IMR-90 (cell line): Measurements from ENCODE around the gene PPM1H. TPM values are rescaled to one million over a fixed set of nuclear protein-coding genes. Genes with fewer than 3 reads are reported as not detected.

Experiments
- ATAC-seq: fragments of 200-7000 bp; cut with Tn5 transposase; 2 replicates; pipeline ENCODE4 v1.9.1; 2020; ENCODE audit warnings: low read depth, mild to moderate bottlenecking, moderate library complexity
- BruUV-seq: library from RNA; stranded (reverse); fragments of 400-500 nt; replicated peaks from 2 replicates; lab custom pipeline; 2021; lab: Mats Ljungman, UMichigan
- CTCF ChIA-PET: fragments of 300-600 bp; formaldehyde crosslinking; extraction: SDS; loops from one replicate; lab custom pipeline; 2021; ENCODE audit warnings: antibody characterized with exemption; lab: Yijun Ruan, JAX
- POLR2A ChIA-PET: fragments of 300-600 bp; sonication (Branson Sonifier 250); formaldehyde crosslinking; loops from one replicate; lab custom pipeline; 2022; ENCODE audit warnings: antibody characterized with exemption; ENCODE audit not compliant: unreplicated experiment; lab: Charles Lee
- DNase-seq: peaks from one replicate; pipeline ENCODE4 v3.0.0; 2013
- H2AFZ ChIP-seq: replicated peaks from 2 replicates; pipeline ENCODE3; 2013; ENCODE audit warnings: low read length, mild to moderate bottlenecking; ENCODE audit not compliant: poor library complexity
- H2AK5ac ChIP-seq: 2 replicates; pipeline ENCODE4 v1.6.1; 2013; ENCODE audit warnings: low read depth, low read length, inconsistent platforms
- H2AK9ac ChIP-seq: replicated peaks from 2 replicates; pipeline ENCODE3; 2013; ENCODE audit warnings: mild to moderate bottlenecking, low read depth, low read length, moderate library complexity; ENCODE audit not compliant: poor library complexity
- H2BK120ac ChIP-seq: 2 replicates; pipeline ENCODE4 v1.6.1; 2013; ENCODE audit warnings: low read depth, low read length, inconsistent platforms
- H2BK15ac ChIP-seq: 3 replicates; pipeline ENCODE4 v1.6.1; 2013; ENCODE audit warnings: low read depth, low read length, inconsistent platforms
- H2BK20ac ChIP-seq: 2 replicates; pipeline ENCODE4 v1.6.1; 2013; ENCODE audit warnings: low read depth, mild to moderate bottlenecking, inconsistent platforms, low read length, moderate library complexity
- H2BK5ac ChIP-seq: 2 replicates; pipeline ENCODE4 v1.6.1; 2013; ENCODE audit warnings: mild to moderate bottlenecking, low read depth, low read length, inconsistent platforms; ENCODE audit not compliant: poor library complexity, severe bottlenecking
- H3K14ac ChIP-seq: replicated peaks from 2 replicates; pipeline ENCODE4 v1.6.1; 2013; ENCODE audit warnings: low read depth, low read length, inconsistent platforms
- H3K18ac ChIP-seq: 2 replicates; pipeline ENCODE4 v1.6.1; 2013; ENCODE audit warnings: low read depth, low read length, control low read depth
- H3K23ac ChIP-seq: 2 replicates; pipeline ENCODE4 v1.6.1; 2013; ENCODE audit warnings: low read depth, low read length, inconsistent platforms
- H3K27ac ChIP-seq: 2 replicates; pipeline ENCODE4 v1.5.1; 2013; ENCODE audit warnings: mild to moderate bottlenecking, control low read depth, low read length; ENCODE audit not compliant: insufficient read depth
- H3K27me3 ChIP-seq: 2 replicates; pipeline ENCODE4 v1.6.1; 2013; ENCODE audit warnings: low read length; ENCODE audit not compliant: control insufficient read depth, insufficient read depth
- H3K36me3 ChIP-seq: 2 replicates; pipeline ENCODE4 v1.6.1; 2013; ENCODE audit warnings: low read length, mixed read lengths; ENCODE audit not compliant: control insufficient read depth, insufficient read depth
- H3K4ac ChIP-seq: 2 replicates; pipeline ENCODE4 v1.6.1; 2013; ENCODE audit warnings: low read depth, low read length, inconsistent platforms
- H3K4me1 ChIP-seq: 2 replicates; pipeline ENCODE4 v1.6.1; 2013; ENCODE audit warnings: low read length, mixed read lengths; ENCODE audit not compliant: control insufficient read depth, insufficient read depth
- H3K4me2 ChIP-seq: 2 replicates; pipeline ENCODE4 v1.6.1; 2013; ENCODE audit warnings: low read depth, mild to moderate bottlenecking, control low read depth, low read length, moderate library complexity
- H3K4me3 ChIP-seq: 2 replicates; pipeline ENCODE4 v1.5.1; 2013; ENCODE audit warnings: low read depth, mild to moderate bottlenecking, control low read depth, low read length, moderate library complexity; ENCODE audit not compliant: insufficient read depth
- H3K56ac ChIP-seq: 2 replicates; pipeline ENCODE4 v1.6.1; 2013; ENCODE audit warnings: low read length, inconsistent platforms; ENCODE audit not compliant: insufficient read depth; ENCODE audit errors: extremely low read depth
- H3K79me1 ChIP-seq, 2 experiments: 2 replicates each; pipeline ENCODE4 v1.6.1; 2013; ENCODE audit warnings: low read length in 2 of 2, inconsistent platforms in 1 of 2, low read depth in 1 of 2
- H3K9ac ChIP-seq: 2 replicates; pipeline ENCODE4 v1.6.1; 2013; ENCODE audit warnings: low read depth, low read length, control low read depth
- H3K9me1 ChIP-seq: 2 replicates; pipeline ENCODE4 v1.6.1; 2013; ENCODE audit warnings: low read length, inconsistent platforms; ENCODE audit not compliant: insufficient read depth
- H3K9me3 ChIP-seq: 2 replicates; pipeline ENCODE4 v1.6.1; 2013; ENCODE audit warnings: low read length; ENCODE audit not compliant: control insufficient read depth, insufficient read depth
- H4K20me1 ChIP-seq: 2 replicates; pipeline ENCODE4 v1.6.1; 2013; ENCODE audit warnings: low read length, inconsistent platforms; ENCODE audit not compliant: insufficient read depth
- H4K5ac ChIP-seq: 2 replicates; pipeline ENCODE4 v1.6.1; 2013; ENCODE audit warnings: mild to moderate bottlenecking, low read depth, low read length, control low read depth
- H4K8ac ChIP-seq, 2 experiments: 2 replicates each; pipeline ENCODE4 v1.6.1; 2013; ENCODE audit warnings: low read depth in 2 of 2, low read length in 2 of 2, control low read depth in 1 of 2, inconsistent platforms in 1 of 2
- H4K91ac ChIP-seq: 2 replicates; pipeline ENCODE4 v1.6.1; 2013; ENCODE audit warnings: low read depth, low read length, inconsistent platforms; ENCODE audit not compliant: insufficient read depth
- BHLHE40 ChIP-seq: fragments of 150-350 bp; IDR thresholded peaks from 2 replicates; pipeline ENCODE4 v1.6.1; 2016; ENCODE audit warnings: mild to moderate bottlenecking, low read depth, low read length
- CHD1 ChIP-seq: IDR thresholded peaks from 2 replicates; pipeline ENCODE4 v1.6.1; 2012; ENCODE audit warnings: low read depth, low read length, improper control_type of control experiment
- WGBS, 2 experiments: methylation state at CpG; one replicate each; pipeline versions ENCODE4 v1.1.5 to v1.1.7; 2013; ENCODE audit warnings: missing lambda C conversion rate in 2 of 2; ENCODE audit not compliant: insufficient read length in 1 of 2; ENCODE audit errors: extremely low coverage in 2 of 2; 5-methylcytosine and 5-hydroxymethylcytosine counted together
- dilution Hi-C: fragments of 300-500 bp; cut with HindIII; formaldehyde crosslinking; loops from one replicate; pipeline ENCODE4 v1.14.3; 2018; ENCODE audit warnings: low sequenced_read_pairs; ENCODE audit not compliant: unreplicated experiment
- in situ Hi-C: fragments of 300-500 bp; cut with MboI; formaldehyde crosslinking; loops from 3 replicates; pipeline ENCODE4 v1.14.3; 2019; ENCODE audit warnings: low sequenced_read_pairs, inconsistent platforms, mixed read lengths
- intact Hi-C: fragments of 100-400 bp; cut with micrococcal nuclease; formaldehyde crosslinking; loops from 2 replicates; pipeline ENCODE4 v1.10.0; 2022
- polyA plus RNA-seq, 3 experiments: library from polyadenylated mRNA; depleted of rRNA; stranded (reverse); fragments of >200 nt; gene quantifications; 2 replicates each; pipeline ENCODE4 v1.2.3, GENCODE V29; 2012; ENCODE audit warnings: low replicate concordance in 1 of 3
- total RNA-seq: library from RNA; depleted of rRNA; stranded (reverse); fragments of >200 nt; gene quantifications from 2 replicates; pipeline ENCODE4 v1.2.3, GENCODE V29; 2012

Gene PPM1H
- total and polyA plus RNA-seq, 2 of the 4 experiments (the other 2 are of a cell fraction), result 0.14 to 0.18 TPM

DNA sequence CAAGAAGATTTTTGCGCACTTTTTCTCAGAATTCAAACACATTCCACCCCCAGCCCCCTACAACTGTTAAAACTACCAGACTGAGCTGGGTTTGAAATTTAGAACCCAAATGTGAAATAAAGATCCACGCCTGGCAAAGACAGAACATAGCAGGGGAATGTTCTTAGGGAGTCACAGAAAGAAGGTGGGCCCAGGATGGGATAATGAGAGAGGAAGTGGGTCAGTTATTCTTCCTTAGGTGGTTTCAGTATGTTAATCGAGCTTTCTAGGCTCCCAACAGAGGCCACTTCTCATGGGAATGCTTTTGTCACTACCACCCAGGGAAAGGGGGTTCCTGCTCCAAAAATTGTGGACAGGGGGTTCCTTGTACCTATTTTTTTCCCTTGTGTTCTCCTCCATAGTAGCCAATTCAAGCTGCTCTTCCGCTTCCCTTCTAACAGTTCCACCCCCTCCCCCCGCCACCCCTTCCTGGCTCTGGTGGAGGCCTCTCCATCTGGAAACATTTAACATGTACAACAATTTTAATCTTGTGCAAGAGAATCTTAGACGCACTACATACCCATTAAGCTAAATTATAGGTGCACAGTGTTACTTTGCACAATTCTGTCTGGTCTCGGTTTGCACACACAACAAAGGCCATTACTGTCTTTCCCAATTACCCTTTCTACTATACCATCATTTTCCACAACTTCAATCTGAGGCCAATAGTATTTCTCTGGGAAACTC lies 250.2 kb downstream of the PPM1H start (continued):
- TF ChIP-seq CHD1, result no peak

DNA sequence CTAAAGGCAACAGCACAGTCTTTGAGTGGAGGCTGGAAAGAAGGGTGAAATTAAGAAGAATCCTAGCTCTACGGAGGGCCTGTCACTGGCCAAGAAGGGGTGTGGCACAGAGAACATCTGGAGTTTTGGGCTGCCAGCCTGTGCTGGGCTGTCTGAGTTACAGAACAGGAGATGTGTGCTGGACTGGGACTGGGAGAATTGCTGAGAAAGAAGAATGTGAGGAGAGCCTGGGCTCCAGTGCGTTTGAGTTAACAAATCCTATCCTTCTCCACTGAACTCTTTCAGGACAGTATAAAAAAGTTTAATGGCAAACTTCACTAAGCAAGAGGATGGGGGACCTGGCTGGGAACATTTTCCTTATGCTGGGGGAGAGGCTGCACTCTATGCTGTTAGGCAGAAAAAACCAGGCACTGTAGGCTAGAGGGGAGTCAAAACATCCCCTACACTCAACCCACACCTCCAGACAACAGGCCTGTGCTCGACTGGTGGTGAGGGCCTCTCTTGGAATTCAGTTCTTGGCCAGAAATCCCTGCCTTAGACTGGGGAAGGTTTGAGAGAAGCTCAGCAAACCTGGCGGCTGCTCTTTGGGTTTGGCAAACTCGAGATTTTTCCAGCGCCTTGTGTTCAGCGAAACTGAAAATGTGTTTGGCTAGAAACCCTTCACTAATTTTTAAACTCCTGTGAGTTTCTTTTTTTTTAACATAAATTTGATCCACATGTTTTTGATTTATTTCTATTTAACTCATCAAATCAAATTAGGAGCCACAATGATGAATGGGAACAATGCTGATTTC lies 251.0 kb downstream of the PPM1H start:
- H2AK5ac ChIP-seq, result no peak overlapping the region
- H3K4me3 ChIP-seq, result no peak overlapping the region
- H2AFZ ChIP-seq, result peak overlapping the region; percentile 71
- in situ Hi-C loops, result no loop called here
- H2BK20ac ChIP-seq, result 0 out of 2 replicates have a peak overlapping the region, but pooled peaks have one; percentile 20
- TF ChIP-seq BHLHE40, result no peak
- dilution Hi-C loops, result no loop called here
- BruUV-seq, result no TSS peak
- peak overlapping the region; percentile 1; the same call in 1 of the 2 replicates for H3K27ac ChIP-seq
- no peak overlapping the region for H3K14ac ChIP-seq
- no peak overlapping the region; the same call in 1 of the 2 replicates for H3K18ac ChIP-seq
- POLR2A ChIA-PET, result no interaction called here
- no peak overlapping the region for H2BK120ac ChIP-seq
- peak overlapping the region in 1 of 2 experiments; percentile 57; a peak in 1 of 4 replicates for H4K8ac ChIP-seq
- H4K5ac ChIP-seq, result peak overlapping the region; percentile 6; the same call in 1 of the 2 replicates
- H3K4ac ChIP-seq, result no peak overlapping the region
- no peaks in the 10 kb centered on the region for H4K20me1 ChIP-seq
- no peaks in the 10 kb centered on the region for H3K79me1 ChIP-seq
- no peak overlapping the region for H3K23ac ChIP-seq
- peak overlapping the region; percentile 30; the same call in 1 of the 2 replicates for H4K91ac ChIP-seq
- no CpG with 5 or more reads among the region's 7 CpGs for WGBS, 2 experiments
- H3K4me1 ChIP-seq, result peaks cover 7% of the 10 kb centered on the region; the same call in 1 of the 2 replicates
- DNase-seq, result peak; percentile 30
- H3K9me1 ChIP-seq, result no peaks in the 10 kb centered on the region; the same call in 1 of the 2 replicates
- no peak overlapping the region for H3K9ac ChIP-seq
- 0 out of 2 replicates have a peak, but pooled peaks cover 2% of the 10 kb centered on the region for H3K27me3 ChIP-seq
- no peaks in the 10 kb centered on the region for H3K36me3 ChIP-seq
- peak overlapping the region; percentile 40 for H2AK9ac ChIP-seq
- intact Hi-C loops, result no loop called here
- no peak overlapping the region; the same call in 1 of the 2 replicates for H3K4me2 ChIP-seq
- no peaks in the 10 kb centered on the region for H3K9me3 ChIP-seq
- no peak overlapping the region for H3K56ac ChIP-seq
- H2BK15ac ChIP-seq, result no peak overlapping the region
- CTCF ChIA-PET, result interaction anchor here (1.4 kb wide), 1 partner anchor 10 kb away, joined by 3 read pairs; no protein-coding TSS in a partner anchor
- ATAC-seq, result peak; percentile 63
- no peak overlapping the region for H2BK5ac ChIP-seq
